Mammary epithelial cell (primary cell): ENCODE results near the gene CALCR.

ENCODE experiments used
- CTCF ChIP-seq, 2 donors: IDR thresholded peaks in 1 of 2; conservative IDR thresholded peaks in 1 of 2; 2 replicates each; pipeline ENCODE4 v1.5.1; 2011 to 2012; ENCODE audit warnings: inconsistent platforms in 2 of 2, low read length in 2 of 2, mild to moderate bottlenecking in 2 of 2, control low read depth in 1 of 2, low read depth in 1 of 2; ENCODE audit not compliant: insufficient read depth in 1 of 2; ENCODE audit errors: extremely low read depth in 1 of 2
- EZH2 ChIP-seq: IDR thresholded peaks from 2 replicates; pipeline ENCODE4 v1.6.1; 2012; ENCODE audit warnings: low read length, inconsistent platforms, borderline replicate concordance

DNA sequence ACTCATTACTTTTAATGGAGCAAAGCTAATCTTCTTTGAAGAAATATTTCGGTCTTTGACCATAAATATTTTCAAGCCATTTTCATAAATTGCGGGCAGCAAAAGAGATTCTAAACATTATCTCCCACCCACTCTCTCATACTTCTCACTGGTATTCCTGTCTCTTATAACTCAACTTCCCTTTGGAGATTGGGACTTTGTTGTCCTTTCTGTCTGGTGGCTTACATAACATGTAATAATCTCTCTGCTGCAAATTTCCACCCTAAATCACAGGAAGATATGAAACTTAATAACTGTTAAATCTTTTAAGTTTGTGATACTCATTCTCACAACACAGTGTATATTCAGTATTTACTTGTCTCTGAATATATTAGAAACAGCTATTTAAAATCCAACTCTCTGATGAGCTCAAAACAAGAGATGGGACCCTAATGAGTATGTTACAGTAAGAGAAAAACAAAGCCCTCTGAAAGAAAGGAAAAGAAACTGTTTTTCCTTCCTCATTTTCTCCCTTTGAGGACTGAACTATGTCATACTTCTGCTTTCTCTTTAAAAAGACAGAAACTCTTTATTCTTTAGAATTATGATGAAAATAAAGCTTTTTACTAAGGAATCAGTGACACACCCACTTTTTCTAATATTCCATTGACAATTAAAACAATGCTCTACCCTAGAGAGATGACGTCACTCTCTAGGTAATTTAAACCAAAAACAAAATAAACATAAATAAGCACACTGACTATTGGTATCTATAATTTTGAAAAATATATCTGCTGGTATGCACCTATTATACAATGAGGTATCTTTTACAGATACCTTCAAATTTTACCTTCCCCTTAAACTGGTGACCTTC, 14.7 kb downstream of the CALCR start:
- no peak for TF ChIP-seq CTCF (conservative IDR thresholded peaks at IDR 0.05 in 1 of 2, IDR thresholded peaks at IDR 0.05 in 1 of 2; ENCODE audit: extremely low read depth in 1 of 2, insufficient read depth in 1 of 2, low read depth in 1 of 2, low read length in 2 of 2)
- no peak for TF ChIP-seq EZH2
